Right atrium auricular region (tissue), 2 donors: ENCODE results near the gene GPR142. TPM values are rescaled to one million over a fixed set of nuclear protein-coding genes. Genes with fewer than 3 reads are reported as not detected.

Source experiments
- DNase-seq: peaks from one replicate; pipeline ENCODE4 v3.0.0-alpha.2; 2019; ENCODE audit warnings: low spot score
- H3K27ac ChIP-seq, 2 donors: fragments of 200-600 bp; sonication (generic); 1 replicate in 1 of 2; 2 replicates in 1 of 2; pipeline ENCODE4 v1.5.1; 2016 to 2019
- H3K27me3 ChIP-seq, 2 donors: fragments of 200-600 bp; sonication (generic); one replicate each; pipeline versions ENCODE4 v1.5.1 to v1.6.0; 2017 to 2019
- H3K36me3 ChIP-seq: fragments of 200-600 bp; sonication (generic); one replicate; pipeline ENCODE4 v1.5.1; 2016
- H3K4me1 ChIP-seq, 2 donors: fragments of 200-600 bp; sonication (generic); one replicate each; pipeline versions ENCODE4 v1.5.1 to v1.6.0; 2017 to 2019
- H3K4me3 ChIP-seq, 2 donors: fragments of 200-600 bp; sonication (generic); 1 replicate in 1 of 2; 2 replicates in 1 of 2; pipeline ENCODE4 v1.5.1; 2017 to 2019; ENCODE audit warnings: mild to moderate bottlenecking in 1 of 2, moderate library complexity in 1 of 2
- H3K9me3 ChIP-seq, 2 donors: fragments of 200-600 bp; sonication (generic); one replicate each; pipeline ENCODE4 v1.5.1; 2019
- total RNA-seq, 2 donors: library from RNA; depleted of rRNA; stranded (reverse); fragments of >200 nt; gene quantifications; one replicate each; pipeline ENCODE4 v1.1.0, GENCODE V29; 2016
- TF ChIP-seq, protein P1 (sequence below), 2 donors: fragments of 200-600 bp; sonication (generic); IDR thresholded peaks; one replicate each; pipeline ENCODE4 v1.5.1; 2019; ENCODE audit warnings: antibody characterized with exemption in 2 of 2

The GPR142 gene
- total RNA-seq, 2 donors from 2014 or later, result not detected

DNA sequence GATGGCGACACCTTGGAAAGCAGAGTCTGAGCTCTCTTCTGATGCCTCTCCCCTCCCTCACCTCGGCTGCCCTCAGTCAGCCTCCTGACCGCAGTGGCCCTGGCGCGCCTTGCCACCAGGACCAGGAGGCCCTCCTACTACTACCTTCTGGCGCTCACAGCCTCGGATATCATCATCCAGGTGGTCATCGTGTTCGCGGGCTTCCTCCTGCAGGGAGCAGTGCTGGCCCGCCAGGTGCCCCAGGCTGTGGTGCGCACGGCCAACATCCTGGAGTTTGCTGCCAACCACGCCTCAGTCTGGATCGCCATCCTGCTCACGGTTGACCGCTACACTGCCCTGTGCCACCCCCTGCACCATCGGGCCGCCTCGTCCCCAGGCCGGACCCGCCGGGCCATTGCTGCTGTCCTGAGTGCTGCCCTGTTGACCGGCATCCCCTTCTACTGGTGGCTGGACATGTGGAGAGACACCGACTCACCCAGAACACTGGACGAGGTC, 4.4 kb downstream of the GPR142 start:
- no peaks in the 10 kb centered on the region for H3K36me3 ChIP-seq
- H3K27ac ChIP-seq, result no peak overlapping the region
- peaks cover 0 to 14% of the 10 kb centered on the region in 2 donors for H3K4me1 ChIP-seq
- H3K4me3 ChIP-seq, result no peak overlapping the region
- TF ChIP-seq, protein P1, sequence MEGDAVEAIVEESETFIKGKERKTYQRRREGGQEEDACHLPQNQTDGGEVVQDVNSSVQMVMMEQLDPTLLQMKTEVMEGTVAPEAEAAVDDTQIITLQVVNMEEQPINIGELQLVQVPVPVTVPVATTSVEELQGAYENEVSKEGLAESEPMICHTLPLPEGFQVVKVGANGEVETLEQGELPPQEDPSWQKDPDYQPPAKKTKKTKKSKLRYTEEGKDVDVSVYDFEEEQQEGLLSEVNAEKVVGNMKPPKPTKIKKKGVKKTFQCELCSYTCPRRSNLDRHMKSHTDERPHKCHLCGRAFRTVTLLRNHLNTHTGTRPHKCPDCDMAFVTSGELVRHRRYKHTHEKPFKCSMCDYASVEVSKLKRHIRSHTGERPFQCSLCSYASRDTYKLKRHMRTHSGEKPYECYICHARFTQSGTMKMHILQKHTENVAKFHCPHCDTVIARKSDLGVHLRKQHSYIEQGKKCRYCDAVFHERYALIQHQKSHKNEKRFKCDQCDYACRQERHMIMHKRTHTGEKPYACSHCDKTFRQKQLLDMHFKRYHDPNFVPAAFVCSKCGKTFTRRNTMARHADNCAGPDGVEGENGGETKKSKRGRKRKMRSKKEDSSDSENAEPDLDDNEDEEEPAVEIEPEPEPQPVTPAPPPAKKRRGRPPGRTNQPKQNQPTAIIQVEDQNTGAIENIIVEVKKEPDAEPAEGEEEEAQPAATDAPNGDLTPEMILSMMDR (IDR thresholded peaks at IDR 0.05), result no peak
- no peak for DNase-seq
- no peaks in the 10 kb centered on the region for H3K9me3 ChIP-seq
- H3K27me3 ChIP-seq, result no peaks in the 10 kb centered on the region

DNA sequence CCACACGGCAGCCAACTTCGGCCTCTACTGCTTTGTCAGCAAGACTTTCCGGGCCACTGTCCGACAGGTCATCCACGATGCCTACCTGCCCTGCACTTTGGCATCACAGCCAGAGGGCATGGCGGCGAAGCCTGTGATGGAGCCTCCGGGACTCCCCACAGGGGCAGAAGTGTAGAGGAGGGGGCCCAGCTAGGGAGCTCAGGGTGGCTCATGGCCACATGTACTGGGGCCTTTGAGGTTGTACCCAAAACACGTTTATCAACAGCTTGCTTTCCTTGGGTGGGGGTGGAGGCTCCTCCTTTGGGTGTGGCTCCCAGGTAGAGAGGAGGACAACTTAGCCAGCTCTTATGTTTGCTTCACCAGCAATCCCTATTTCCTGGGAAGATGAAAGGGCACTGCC, 5.1 kb downstream of the GPR142 start:
- DNase-seq, result no peak
- TF ChIP-seq, protein P1 (IDR thresholded peaks at IDR 0.05), result no peak
- peaks cover 0 to 14% of the 10 kb centered on the region in 2 donors for H3K4me1 ChIP-seq
- no peaks in the 10 kb centered on the region for H3K27me3 ChIP-seq
- H3K9me3 ChIP-seq, result no peaks in the 10 kb centered on the region
- H3K36me3 ChIP-seq, result no peaks in the 10 kb centered on the region
- no peak overlapping the region for H3K27ac ChIP-seq
- no peak overlapping the region for H3K4me3 ChIP-seq

DNA sequence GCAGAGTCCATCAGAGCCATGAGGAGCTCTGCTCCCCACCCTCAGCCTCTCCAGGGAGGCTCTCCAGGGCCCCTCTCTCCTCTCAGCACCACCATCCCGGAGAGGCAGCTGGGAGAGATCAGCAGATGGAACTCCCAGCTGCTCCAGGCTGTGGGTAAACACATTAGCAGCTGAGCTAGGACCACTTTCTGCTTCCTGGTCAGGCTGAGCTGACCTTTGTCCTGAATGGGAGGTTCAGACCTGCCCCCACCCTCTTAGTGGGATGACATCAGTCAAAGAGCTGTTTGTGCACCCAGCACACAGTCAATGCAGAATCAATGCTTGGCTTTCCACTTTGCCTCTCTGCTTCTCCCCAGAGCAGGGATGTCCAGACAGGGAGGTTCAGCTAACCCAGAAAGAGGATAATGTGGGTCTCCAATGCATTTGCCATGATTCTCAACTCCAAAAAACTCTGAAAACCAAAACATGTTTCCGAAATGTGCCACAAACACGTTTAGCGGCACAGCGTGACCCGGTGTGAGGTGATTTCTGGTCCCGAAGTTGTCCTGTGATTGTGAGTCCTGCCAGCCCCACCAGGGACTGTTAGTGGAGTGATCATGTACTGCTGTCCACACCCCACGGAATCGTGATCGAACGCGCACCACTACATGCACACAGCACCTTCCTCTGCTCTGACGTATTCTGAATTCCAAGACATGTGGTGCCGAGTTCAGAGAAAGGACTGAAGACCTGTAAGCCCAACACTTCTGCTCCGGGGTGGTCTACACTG, 6.7 kb downstream of the GPR142 start:
- Histone ChIP-seq H3K27ac (no peak overlapping the region), H3K9me3 (no peaks in the 10 kb centered on the region), H3K4me3 (no peak overlapping the region), H3K27me3 (no peaks in the 10 kb centered on the region), H3K4me1 (peaks cover 0 to 5% of the 10 kb centered on the region in 2 donors), H3K36me3 (no peaks in the 10 kb centered on the region)
- no peak for DNase-seq
- TF ChIP-seq, protein P1 (IDR thresholded peaks at IDR 0.05), result no peak

DNA sequence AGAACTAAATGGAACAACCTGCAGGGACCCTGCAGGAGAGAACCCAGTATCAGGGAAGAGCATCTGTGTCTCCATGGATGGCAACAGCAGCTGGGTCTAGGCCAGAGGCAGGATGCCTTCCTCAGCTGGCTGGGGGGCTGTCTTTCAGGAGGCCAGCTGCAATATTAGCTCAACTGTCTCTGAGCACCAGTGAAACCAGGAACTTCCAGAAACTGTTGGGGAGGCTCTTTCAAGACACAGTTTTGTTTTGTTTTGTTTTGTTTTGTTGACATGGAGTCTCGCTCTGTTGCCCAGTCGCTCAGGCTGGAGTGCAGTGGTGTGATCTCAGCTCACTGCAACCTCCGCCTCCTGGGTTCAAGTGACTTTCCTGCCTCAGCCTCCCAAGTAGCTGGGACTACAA, 7.6 kb downstream of the GPR142 start:
- no peak overlapping the region for H3K27ac ChIP-seq
- no peak for DNase-seq

DNA sequence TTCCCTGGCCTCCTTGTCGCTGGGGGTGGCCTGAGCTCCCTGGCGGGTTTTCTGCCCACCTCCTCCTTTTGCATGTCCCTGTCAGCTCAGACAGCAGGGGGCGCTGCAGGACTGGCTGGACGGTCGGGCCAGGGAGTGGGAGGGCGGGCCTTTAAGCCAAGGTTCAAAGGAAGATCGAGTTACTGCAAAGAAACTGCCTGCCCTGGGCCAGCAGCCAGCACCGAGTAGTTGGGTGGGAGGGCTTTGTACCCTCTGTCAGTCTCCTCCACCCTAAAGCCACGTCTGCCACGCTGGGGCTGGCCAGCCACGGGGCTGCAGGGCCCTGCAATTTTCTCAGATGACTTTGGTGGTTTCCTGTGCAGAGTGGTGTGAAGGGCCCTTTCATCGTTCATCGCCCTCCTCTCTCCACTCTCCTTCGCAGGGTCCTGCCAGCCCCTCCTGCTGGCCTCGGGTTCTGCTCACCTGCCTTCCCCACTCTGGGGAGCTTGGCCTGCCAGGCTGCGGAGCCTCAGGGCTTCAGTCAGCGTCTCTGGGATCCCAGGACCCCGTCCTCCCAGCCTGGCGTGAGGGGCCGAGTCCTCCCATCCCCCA, 12.3 kb downstream of the GPR142 start:
- no peaks in the 10 kb centered on the region for H3K36me3 ChIP-seq
- TF ChIP-seq, protein P1 (IDR thresholded peaks at IDR 0.05), result peak; percentile 94 to 99
- DNase-seq, result peak; percentile 95
- H3K27ac ChIP-seq, result peak overlapping the region in 1 of 2 donors; percentile 15
- peaks cover 0 to 17% of the 10 kb centered on the region in 2 donors for H3K4me1 ChIP-seq
- no peaks in the 10 kb centered on the region for H3K27me3 ChIP-seq
- peak overlapping the region in 1 of 2 donors; percentile 24 for H3K4me3 ChIP-seq
- no peaks in the 10 kb centered on the region for H3K9me3 ChIP-seq

More for the DNA sequence above, 7.6 kb downstream of the GPR142 start:
- TF ChIP-seq, protein P1 (IDR thresholded peaks at IDR 0.05), result no peak
- no peaks in the 10 kb centered on the region for H3K27me3 ChIP-seq
- no peak overlapping the region for H3K4me3 ChIP-seq
- no peaks in the 10 kb centered on the region for H3K36me3 ChIP-seq
- H3K4me1 ChIP-seq, result peaks cover 0 to 9% of the 10 kb centered on the region in 2 donors
- no peaks in the 10 kb centered on the region for H3K9me3 ChIP-seq
